Right cardiac atrium (tissue), 5 donors: Measurements from ENCODE around the gene CATSPERD. TPM values are rescaled to one million over a fixed set of nuclear protein-coding genes. Genes with fewer than 3 reads are reported as not detected.

Source experiments
- ATAC-seq, 2 donors: fragments of 200-7000 bp; cut with Tn5 transposase; one replicate each; pipeline versions ENCODE4 v1.8.0 to v1.9.1; 2020; ENCODE audit warnings: moderate library complexity in 2 of 2, mild to moderate bottlenecking in 1 of 2
- DNase-seq, 3 donors: peaks; one replicate each; pipeline ENCODE4 v3.0.0-alpha.2; 2020
- H3K27ac ChIP-seq: one replicate; pipeline ENCODE4 v1.5.1; 2013; ENCODE audit warnings: mild to moderate bottlenecking, low read length, control low read depth, moderate library complexity
- H3K27me3 ChIP-seq: one replicate; pipeline ENCODE4 v1.6.1; 2013; ENCODE audit not compliant: control insufficient read depth, insufficient read depth
- H3K4me1 ChIP-seq: one replicate; pipeline ENCODE4 v1.6.1; 2013; ENCODE audit warnings: low read length; ENCODE audit not compliant: control insufficient read depth, insufficient read depth
- H3K4me3 ChIP-seq: one replicate; pipeline ENCODE4 v1.5.1; 2013; ENCODE audit warnings: low read length, control low read depth
- H3K9me3 ChIP-seq: one replicate; pipeline ENCODE4 v1.6.1; 2013; ENCODE audit warnings: low read length; ENCODE audit not compliant: control insufficient read depth
- WGBS: extraction: QIAGEN DNeasy Blood & Tissue Kit; methylation state at CpG from one replicate; pipeline ENCODE4 v1.1.7; 2013; 5-methylcytosine and 5-hydroxymethylcytosine counted together
- intact Hi-C, 4 donors: fragments of 100-400 bp; cut with DNase I; formaldehyde crosslinking; loops; one replicate each; pipeline versions ENCODE4 v1.11.0 to v1.14.0; 2022 to 2023
- polyA plus RNA-seq: library from polyadenylated mRNA; stranded (reverse); fragments of 200-250 nt; gene quantifications from one replicate; pipeline ENCODE4 v1.2.3, GENCODE V29; 2013
- total RNA-seq, 4 donors: library from RNA; stranded (reverse); fragmentation: NEBNext Ultra II Directional; extraction: Animal tissue kit (Norgen Biotek cat#: 25700); gene quantifications; one replicate each; pipeline ENCODE4 v1.2.1, GENCODE V29; 2021
- donor health status: healthy with polysubstance abuse.
- donor health status: DM: no; HTN: yes; CAD: no.
- donor health status: DM: no; HTN: no; CAD: no.
- donor health status: DM: no; HTN: yes; CAD: no; lungs with severe emphysema.
- donor health status: DM: yes; HTN: yes; CAD: no.

CATSPERD gene
- total and polyA plus RNA-seq, 5 donors, result not detected

DNA sequence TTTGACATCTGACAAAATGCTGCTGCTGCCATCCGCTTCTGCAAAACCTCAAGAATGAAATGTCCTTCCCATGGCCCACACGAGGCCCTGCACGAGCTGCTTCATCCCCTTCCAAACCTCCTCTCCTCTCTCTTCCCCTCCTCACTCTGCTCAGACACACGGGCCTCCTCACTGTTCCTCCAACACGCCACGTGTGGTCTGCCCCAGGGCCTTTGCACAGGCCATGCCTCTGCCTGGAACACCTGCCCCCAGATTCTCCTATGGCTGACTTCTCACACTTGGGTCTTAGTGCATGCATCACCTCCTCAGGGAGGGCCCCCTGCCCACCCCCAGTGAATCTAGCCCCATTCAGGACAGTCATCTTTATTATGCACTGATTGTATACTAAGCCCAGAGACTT is 100.3 kb downstream of the CATSPERD start:
- Histone ChIP-seq H3K4me1 (no peaks in the 10 kb centered on the region), H3K27me3 (no peaks in the 10 kb centered on the region), H3K9me3 (no peaks in the 10 kb centered on the region), H3K4me3 (no peak overlapping the region), H3K27ac (no peak overlapping the region)
- intact Hi-C loops, result loop anchor here in 2 of 4 donors (10.0 kb wide), 1 partner anchor 64 kb away; no protein-coding TSS in a partner anchor
- DNase-seq (no peak), ATAC-seq (no peak)
- WGBS, result 52% methylated on average over 6 of the region's 6 CpGs

DNA sequence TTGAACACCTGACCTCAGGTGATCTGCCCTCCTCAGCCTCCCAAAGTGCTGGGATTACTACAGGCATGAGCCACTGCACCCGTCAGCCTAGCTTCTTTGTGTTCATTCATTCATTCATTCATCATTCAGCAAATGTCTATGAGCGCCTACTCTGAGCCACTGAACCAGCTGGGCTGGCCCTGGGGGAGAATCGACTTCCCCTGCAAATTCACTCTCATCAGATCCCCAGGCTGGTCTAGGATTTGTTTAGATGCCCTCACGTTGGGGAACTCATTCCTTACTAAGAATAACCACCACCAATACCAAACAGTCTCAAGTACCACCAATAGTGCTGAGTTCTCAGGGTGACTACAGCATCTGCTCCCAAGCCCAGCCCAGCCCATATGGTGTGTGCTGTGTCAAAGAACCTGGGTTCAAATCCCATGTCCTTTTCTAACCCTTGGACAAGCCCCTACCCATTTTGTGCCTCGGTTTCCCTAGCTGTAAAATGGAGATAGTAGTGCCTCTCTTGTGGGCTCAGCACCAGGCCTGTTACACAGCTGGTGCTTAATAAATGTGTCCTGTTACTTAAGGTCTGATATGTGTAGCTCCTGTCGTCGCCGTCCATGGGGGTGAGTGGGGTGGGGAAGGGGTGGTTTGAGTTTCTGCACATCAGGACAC is 101.2 kb downstream of the CATSPERD start:
- DNase-seq (no peak), ATAC-seq (no peak)
- Histone ChIP-seq H3K4me3 (no peak overlapping the region), H3K9me3 (no peaks in the 10 kb centered on the region), H3K27ac (no peak overlapping the region), H3K4me1 (no peaks in the 10 kb centered on the region), H3K27me3 (no peaks in the 10 kb centered on the region)
- WGBS, result 63% methylated on average over 8 of the region's 8 CpGs
- intact Hi-C loops, result loop anchor here in 2 of 4 donors (10.0 kb wide), 1 partner anchor 63 kb away; no protein-coding TSS in a partner anchor

DNA sequence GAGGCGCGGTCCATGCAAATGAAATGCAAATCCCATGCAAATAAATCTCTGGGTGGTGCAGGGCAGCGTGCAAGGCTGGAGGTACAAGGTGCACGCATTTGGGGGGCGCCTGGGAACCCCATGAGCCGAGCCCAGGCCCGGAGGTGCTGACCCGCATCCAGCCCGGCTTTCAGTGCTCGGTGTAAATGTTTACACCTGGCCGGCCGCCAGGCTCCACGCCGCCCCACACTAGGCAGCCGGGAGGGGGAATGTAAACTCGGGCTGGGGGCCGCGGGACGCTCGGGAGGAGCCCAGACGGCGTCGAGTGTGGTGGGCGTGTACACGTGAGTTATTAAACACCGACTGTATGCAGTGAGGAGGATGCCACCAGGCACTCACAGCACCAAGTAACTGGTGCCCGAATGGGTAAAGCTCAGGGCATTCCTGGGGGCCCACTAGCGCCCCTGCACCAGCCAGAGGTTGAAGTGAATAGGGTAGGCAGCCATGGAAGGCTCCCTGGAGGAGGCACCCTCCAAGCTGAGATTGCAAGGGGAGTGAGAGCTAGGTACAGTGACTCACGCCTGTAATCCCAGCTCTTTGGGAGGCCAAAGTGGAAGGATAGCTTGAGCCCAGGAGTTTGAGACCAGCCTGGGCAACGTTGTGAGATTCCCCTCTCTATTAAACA is 101.9 kb downstream of the CATSPERD start:
- no peaks in the 10 kb centered on the region for H3K27me3 ChIP-seq
- no peaks in the 10 kb centered on the region for H3K9me3 ChIP-seq
- H3K4me3 ChIP-seq, result no peak overlapping the region
- ATAC-seq (no peak), DNase-seq (no peak)
- no peak overlapping the region for H3K27ac ChIP-seq
- H3K4me1 ChIP-seq, result peaks cover under 1% of the 10 kb centered on the region
- intact Hi-C loops, result loop anchor here in 2 of 4 donors (10.0 kb wide), 1 partner anchor 62 kb away; no protein-coding TSS in a partner anchor
- WGBS, result 45% methylated on average over 30 of the region's 30 CpGs

DNA sequence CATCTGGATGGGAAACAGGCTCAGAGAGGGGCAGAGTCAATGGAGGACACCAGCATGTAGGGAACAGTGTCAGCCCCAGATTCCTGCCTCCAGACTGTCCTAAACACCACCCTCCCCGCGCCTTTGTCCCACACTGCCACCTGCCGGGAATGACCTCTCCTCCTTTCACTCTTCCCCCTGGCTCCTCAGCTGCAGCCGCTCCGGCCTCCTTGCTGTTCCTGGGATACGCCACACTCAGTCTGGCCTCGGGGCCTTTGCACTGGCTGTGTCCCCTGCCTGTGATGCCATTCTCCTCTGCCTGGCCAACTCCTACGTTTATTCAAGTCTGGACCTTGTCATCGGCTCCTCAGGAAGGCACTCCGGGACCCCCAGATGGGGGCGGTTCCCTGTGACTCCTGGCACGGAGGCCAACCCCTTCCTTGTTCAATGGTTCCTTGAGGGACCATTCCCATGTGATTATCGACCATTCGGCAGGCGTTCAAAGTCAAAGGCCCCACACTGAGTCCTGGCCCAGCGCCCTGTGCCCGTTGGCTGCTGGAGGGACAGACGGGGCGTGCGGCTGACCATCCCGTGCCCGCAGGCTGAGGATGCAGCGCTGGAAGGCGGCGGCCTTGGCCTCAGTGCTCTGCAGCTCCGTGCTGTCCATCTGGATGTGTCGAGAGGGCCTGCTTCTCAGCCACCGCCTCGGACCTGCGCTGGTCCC is 103.3 kb downstream of the CATSPERD start:
- Histone ChIP-seq H3K27ac (no peak overlapping the region), H3K4me3 (no peak overlapping the region), H3K4me1 (peaks cover 2% of the 10 kb centered on the region), H3K27me3 (no peaks in the 10 kb centered on the region), H3K9me3 (no peaks in the 10 kb centered on the region)
- no peak for DNase-seq
- intact Hi-C loops, result loop anchor here in 2 of 4 donors (10.0 kb wide), 1 partner anchor 61 kb away; no protein-coding TSS in a partner anchor
- 81% methylated on average over 30 of the region's 30 CpGs for WGBS
- ATAC-seq, result no peak

DNA sequence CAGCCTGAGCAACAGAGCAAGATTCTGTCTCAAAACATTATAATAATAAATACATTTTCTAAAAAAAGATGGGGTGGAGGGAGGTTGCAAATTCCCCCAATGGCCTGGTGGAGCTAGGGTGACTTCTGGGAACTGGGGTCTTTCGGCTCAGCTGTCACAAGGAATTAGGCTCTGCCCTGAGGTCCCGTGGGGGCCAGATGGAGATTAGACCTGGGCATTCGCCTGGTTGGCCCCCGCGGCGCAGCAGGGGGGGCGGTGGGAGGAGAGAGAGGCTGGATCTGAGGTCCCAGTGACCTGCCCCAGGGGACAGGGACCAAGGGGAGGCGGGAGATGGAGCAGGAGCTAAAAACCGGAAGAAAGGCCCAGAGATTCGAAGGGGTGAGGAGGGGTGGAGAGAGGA is 104.3 kb downstream of the CATSPERD start:
- Histone ChIP-seq H3K27me3 (no peaks in the 10 kb centered on the region), H3K27ac (no peak overlapping the region), H3K9me3 (no peaks in the 10 kb centered on the region), H3K4me3 (no peak overlapping the region), H3K4me1 (peaks cover 2% of the 10 kb centered on the region)
- intact Hi-C loops, result loop anchor here in 2 of 4 donors (10.0 kb wide), 1 partner anchor 60 kb away; no protein-coding TSS in a partner anchor
- ATAC-seq (no peak), DNase-seq (no peak)
- WGBS, result 80% methylated on average over 10 of the region's 10 CpGs

DNA sequence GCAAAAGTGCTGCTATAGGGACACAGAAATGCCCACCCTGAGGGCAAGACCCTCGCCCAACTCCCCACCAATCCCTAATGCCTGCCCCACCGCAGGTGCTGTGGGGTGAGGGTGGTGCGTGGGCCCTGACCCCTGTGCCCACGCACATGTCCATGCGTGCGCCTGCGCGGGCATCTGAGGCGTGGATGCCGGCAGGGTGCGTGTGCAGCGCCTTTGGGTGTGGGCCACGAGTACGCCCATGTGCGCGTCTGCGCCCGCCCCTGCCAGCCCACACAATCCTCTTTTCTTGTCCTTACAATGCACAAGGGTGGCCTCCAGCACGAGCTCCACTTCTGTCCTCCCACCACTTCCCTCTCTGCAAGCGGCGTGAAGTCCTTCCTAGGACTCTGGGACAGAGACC is 104.7 kb downstream of the CATSPERD start:
- Histone ChIP-seq H3K27me3 (no peaks in the 10 kb centered on the region), H3K4me3 (no peak overlapping the region), H3K4me1 (peaks cover 2% of the 10 kb centered on the region), H3K27ac (no peak overlapping the region), H3K9me3 (no peaks in the 10 kb centered on the region)
- ATAC-seq (no peak), DNase-seq (no peak)
- 88% methylated on average over 21 of the region's 21 CpGs for WGBS
- intact Hi-C loops, result loop anchor here in 2 of 4 donors (10.0 kb wide), 1 partner anchor 60 kb away; no protein-coding TSS in a partner anchor

DNA sequence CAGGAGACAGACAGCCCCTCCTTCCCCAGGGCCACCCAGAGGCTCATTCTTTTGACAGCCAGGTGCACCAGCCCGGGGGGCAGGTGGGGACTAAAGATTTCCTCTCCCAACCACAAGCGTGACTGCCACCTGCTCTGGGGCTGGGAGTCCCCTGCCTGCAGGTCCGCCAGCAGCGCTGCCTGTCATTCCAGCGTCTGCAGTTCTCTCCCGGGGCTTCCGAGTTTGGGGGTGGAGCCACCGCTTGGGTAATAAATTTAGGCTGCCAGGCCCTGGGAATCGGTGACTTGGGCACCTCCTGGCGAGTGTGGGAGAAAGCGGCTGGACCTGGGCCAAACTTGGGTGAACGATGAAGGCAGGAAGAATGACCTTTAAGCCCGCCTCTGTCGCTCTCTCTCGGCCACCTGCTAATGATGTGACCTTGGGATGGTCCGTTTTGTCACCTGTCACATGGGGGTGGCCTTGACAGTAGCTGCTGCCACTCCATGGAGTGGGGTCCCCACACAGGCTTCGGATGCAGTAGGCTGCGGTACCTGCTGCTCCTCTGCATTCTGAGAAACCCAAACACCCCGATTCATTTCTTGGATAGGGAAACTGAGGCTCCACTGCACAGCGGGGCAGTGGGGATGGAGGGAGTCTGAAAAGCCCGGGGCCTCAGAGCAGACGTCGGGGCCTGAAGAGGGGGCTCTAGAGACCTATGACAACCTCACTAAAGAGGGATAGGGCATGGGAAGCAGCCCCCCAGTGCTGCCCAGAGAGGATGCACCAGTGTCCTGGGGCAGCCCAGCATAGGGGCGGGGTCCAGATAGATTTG is 106.3 kb downstream of the CATSPERD start:
- no peaks in the 10 kb centered on the region for H3K9me3 ChIP-seq
- H3K27me3 ChIP-seq, result no peaks in the 10 kb centered on the region
- no peak overlapping the region for H3K4me3 ChIP-seq
- ATAC-seq (no peak), DNase-seq (peak; percentile 61 to 85 (median 81))
- peaks cover 2% of the 10 kb centered on the region for H3K4me1 ChIP-seq
- peak overlapping the region; percentile 47 for H3K27ac ChIP-seq
- 21% methylated on average over 24 of the region's 24 CpGs for WGBS
- intact Hi-C loops, result loop anchor here in 2 of 4 donors (10.0 kb wide), 1 partner anchor 58 kb away; no protein-coding TSS in a partner anchor

DNA sequence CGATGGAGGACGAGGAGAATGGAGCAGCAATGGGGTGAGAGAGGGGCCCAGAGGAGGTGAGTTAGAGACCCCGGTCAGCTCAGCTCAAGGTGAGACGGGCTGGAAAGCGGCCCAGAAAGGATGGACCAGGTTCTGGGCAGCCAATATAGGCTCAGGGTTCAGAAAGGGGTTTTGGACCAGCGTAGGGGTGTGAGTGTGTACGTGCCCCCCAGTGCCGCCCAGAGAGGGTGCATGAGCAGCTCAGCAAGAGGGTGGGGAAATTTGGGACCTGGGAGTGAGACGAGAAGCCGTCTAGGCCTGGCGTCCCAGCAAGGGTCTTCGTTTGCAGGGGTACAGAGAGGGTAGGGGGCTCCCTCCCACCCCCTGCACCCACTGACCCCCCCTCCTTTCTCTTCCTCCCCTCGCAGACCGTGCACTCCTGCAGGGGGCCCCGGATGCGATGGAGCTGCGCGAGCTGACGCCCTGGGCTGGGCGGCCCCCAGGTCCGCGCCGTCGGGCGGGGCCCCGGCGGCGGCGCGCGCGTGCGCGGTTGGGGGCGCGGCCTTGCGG is 107.0 kb downstream of the CATSPERD start:
- Histone ChIP-seq H3K27me3 (no peaks in the 10 kb centered on the region), H3K4me3 (peak overlapping the region; percentile 24), H3K4me1 (peaks cover 2% of the 10 kb centered on the region), H3K9me3 (no peaks in the 10 kb centered on the region), H3K27ac (peak overlapping the region; percentile 47)
- intact Hi-C loops, result loop anchor here in 2 of 4 donors (10.0 kb wide), 1 partner anchor 57 kb away; no protein-coding TSS in a partner anchor
- DNase-seq, result no peak
- ATAC-seq, result no peak
- 15% methylated on average over 37 of the region's 37 CpGs for WGBS

DNA sequence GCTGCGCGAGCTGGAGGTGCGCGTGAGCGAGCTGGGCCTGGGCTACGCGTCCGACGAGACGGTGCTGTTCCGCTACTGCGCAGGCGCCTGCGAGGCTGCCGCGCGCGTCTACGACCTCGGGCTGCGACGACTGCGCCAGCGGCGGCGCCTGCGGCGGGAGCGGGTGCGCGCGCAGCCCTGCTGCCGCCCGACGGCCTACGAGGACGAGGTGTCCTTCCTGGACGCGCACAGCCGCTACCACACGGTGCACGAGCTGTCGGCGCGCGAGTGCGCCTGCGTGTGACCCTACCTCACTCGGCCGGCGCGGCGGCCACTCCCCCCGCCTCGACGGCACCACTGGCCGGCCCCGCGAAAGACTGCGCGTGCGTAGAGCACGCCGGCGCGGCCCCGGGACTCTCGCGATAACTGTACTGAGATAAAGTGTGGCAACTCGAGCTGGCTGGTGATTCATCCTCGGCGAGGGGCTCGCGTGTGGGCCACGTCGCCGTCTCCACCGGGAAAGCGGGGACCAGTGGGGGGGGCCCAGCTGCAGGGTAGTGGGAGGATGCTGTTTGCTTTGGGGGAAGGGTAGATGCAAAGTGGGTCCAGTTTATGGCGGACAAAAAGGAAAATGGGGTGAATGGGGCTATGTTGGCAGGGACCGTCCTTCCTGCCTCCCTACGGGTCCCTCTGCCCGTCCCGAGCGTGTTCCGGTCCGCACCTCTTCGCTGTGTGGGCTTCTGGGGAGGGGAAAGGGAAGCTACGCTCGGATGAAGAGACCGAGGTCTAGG is 107.6 kb downstream of the CATSPERD start:
- WGBS, result 2% methylated on average over 91 of the region's 91 CpGs
- peak; percentile 80 to 83 for ATAC-seq
- Histone ChIP-seq H3K9me3 (no peaks in the 10 kb centered on the region), H3K27ac (peak overlapping the region; percentile 42), H3K4me3 (peak overlapping the region; percentile 24), H3K4me1 (peaks cover 2% of the 10 kb centered on the region), H3K27me3 (no peaks in the 10 kb centered on the region)
- peak; percentile 90 to 96 (median 95) for DNase-seq
- intact Hi-C loops, result loop anchor here in 2 of 4 donors (10.0 kb wide), 1 partner anchor 57 kb away; no protein-coding TSS in a partner anchor
